Duodenal mucosa (tissue), 2 donors: ENCODE measurements around the gene PTPRG.
"Not testable (repeated sequence)": the region's sequence is repeated elsewhere in the genome, so short reads cannot be mapped to it uniquely, and the experiment has no call there.

Source experiments
- H3K27ac ChIP-seq: one replicate; pipeline ENCODE4 v1.7.0; 2013; ENCODE audit warnings: low read depth, low read length
- H3K27me3 ChIP-seq, 2 donors: one replicate each; pipeline ENCODE4 v1.7.0; 2013; ENCODE audit warnings: low read length in 2 of 2, control low read depth in 1 of 2; ENCODE audit not compliant: insufficient read depth in 2 of 2, control insufficient read depth in 1 of 2
- H3K36me3 ChIP-seq, 2 donors: one replicate each; pipeline ENCODE4 v1.7.0; 2013; ENCODE audit warnings: low read length in 2 of 2, control low read depth in 1 of 2; ENCODE audit not compliant: insufficient read depth in 2 of 2, control insufficient read depth in 1 of 2
- H3K4me1 ChIP-seq, 2 donors: one replicate each; pipeline ENCODE4 v1.7.0; 2013; ENCODE audit warnings: low read length in 2 of 2, control low read depth in 1 of 2; ENCODE audit not compliant: insufficient read depth in 2 of 2, control insufficient read depth in 1 of 2
- H3K4me3 ChIP-seq, 2 donors: one replicate each; pipeline ENCODE4 v1.7.0; 2013; ENCODE audit warnings: low read length in 2 of 2, low read depth in 1 of 2
- H3K9ac ChIP-seq, 2 donors: one replicate each; pipeline ENCODE4 v1.7.0; 2013; ENCODE audit warnings: low read length in 2 of 2, low read depth in 1 of 2
- H3K9me3 ChIP-seq, 2 donors: one replicate each; pipeline ENCODE4 v1.7.0; 2013; ENCODE audit warnings: low read length in 2 of 2, control low read depth in 1 of 2; ENCODE audit not compliant: control insufficient read depth in 1 of 2

The PTPRG gene

GRCh38 chr3:61710920-61711319, 149.5 kb downstream of the PTPRG start:
- not testable (repeated sequence) for H3K9me3 ChIP-seq, H3K27me3 ChIP-seq, H3K27ac ChIP-seq, H3K9ac ChIP-seq, H3K4me3 ChIP-seq, H3K4me1 ChIP-seq, H3K36me3 ChIP-seq

DNA sequence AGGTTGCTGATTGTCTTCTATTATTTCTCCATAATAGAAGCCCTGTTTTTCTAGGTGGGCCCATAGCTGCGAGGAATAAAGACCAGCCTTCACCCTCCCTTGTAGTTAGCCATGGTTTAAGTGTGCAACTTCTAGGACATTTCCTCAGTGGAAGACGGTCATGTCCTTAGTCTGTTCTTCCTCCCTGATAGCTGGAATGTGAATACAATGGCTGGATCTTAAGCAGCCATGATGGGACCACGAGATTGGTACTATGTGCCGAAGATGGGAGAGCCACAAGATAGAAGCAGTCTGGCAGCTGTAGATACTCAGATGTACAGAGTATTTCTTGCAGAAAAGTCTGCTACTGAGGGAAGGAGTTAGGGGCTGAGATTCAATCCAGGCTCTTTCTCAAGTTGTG, 152.9 kb downstream of the PTPRG start:
- H3K9ac ChIP-seq: no peak overlapping the region
- H3K4me3 ChIP-seq: no peak overlapping the region
- no peaks in the 10 kb centered on the region for H3K4me1 ChIP-seq
- no peak overlapping the region for H3K27ac ChIP-seq
- H3K27me3 ChIP-seq: no peaks in the 10 kb centered on the region
- H3K36me3 ChIP-seq: no peaks in the 10 kb centered on the region
- peaks cover 0 to 2% of the 10 kb centered on the region in 2 donors for H3K9me3 ChIP-seq

GRCh38 chr3:61715886-61716527, 154.6 kb downstream of the PTPRG start:
- Histone ChIP-seq H3K9ac (no peak overlapping the region), H3K4me3 (no peak overlapping the region), H3K27ac (no peak overlapping the region), H3K4me1 (no peaks in the 10 kb centered on the region), H3K36me3 (no peaks in the 10 kb centered on the region), H3K9me3 (no peaks in the 10 kb centered on the region), H3K27me3 (no peaks in the 10 kb centered on the region)

DNA sequence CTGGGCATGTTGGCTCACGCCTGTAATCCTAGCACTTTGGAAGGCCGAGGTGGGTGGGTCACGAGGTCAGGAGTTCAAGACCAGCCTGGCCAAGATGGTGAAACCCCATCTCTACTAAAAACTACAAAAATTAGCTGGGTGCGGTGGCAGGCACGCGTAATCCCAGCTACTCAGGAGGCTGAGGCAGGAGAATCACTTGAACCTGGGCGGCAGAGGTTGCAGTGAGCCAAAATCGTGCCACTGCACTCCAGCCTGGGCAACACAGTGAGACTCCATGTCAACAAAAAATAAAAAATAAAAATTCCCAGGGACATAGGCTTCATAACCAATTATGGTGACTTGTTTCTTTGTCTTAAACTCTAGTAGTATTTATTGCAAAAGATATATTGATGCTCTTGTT, 155.3 kb downstream of the PTPRG start:
- not testable (repeated sequence) for H3K27ac ChIP-seq, H3K9me3 ChIP-seq, H3K4me1 ChIP-seq, H3K4me3 ChIP-seq, H3K27me3 ChIP-seq, H3K9ac ChIP-seq, H3K36me3 ChIP-seq

- H3K4me1 ChIP-seq: no peaks in the 10 kb centered on the region
- no peaks in the 10 kb centered on the region for H3K27me3 ChIP-seq
- H3K9ac ChIP-seq: no peak overlapping the region
- H3K4me3 ChIP-seq: no peak overlapping the region
- no peak overlapping the region for H3K27ac ChIP-seq
- H3K36me3 ChIP-seq: no peaks in the 10 kb centered on the region
- no peaks in the 10 kb centered on the region for H3K9me3 ChIP-seq
These were observed 157.2 kb downstream of the PTPRG start for GRCh38 chr3:61718565-61718964.

GRCh38 chr3:61719278-61719977, 158.1 kb downstream of the PTPRG start:
- H3K36me3 ChIP-seq: no peaks in the 10 kb centered on the region
- H3K9me3 ChIP-seq: no peaks in the 10 kb centered on the region
- no peaks in the 10 kb centered on the region for H3K27me3 ChIP-seq
- no peak overlapping the region for H3K9ac ChIP-seq
- no peak overlapping the region for H3K4me3 ChIP-seq
- H3K4me1 ChIP-seq: no peaks in the 10 kb centered on the region
- no peak overlapping the region for H3K27ac ChIP-seq

DNA sequence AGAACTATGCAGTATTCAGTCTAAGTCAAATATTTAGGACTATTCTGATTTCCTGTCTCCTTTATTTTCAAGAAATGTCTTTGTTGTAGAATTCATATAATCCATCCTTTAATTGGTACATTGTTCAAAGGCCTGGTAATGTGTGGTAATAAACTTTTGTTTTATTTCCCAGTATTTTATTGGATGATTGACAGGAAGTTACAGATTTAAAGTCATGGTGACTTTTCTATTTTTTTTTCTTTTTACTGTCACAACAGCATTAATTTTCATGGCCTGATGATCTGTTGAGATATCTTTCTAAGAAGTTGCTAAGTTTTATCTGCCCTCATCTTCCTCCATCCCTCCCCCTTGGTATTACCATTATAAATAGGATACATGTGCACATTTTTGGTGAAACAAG, 161.7 kb downstream of the PTPRG start:
- H3K36me3 ChIP-seq: no peaks in the 10 kb centered on the region
- peaks cover 0 to 6% of the 10 kb centered on the region in 2 donors for H3K4me1 ChIP-seq
- no peaks in the 10 kb centered on the region for H3K27me3 ChIP-seq
- H3K27ac ChIP-seq: no peak overlapping the region
- H3K9ac ChIP-seq: no peak overlapping the region
- H3K9me3 ChIP-seq: no peaks in the 10 kb centered on the region
- no peak overlapping the region for H3K4me3 ChIP-seq

GRCh38 chr3:61724183-61724582, 162.8 kb downstream of the PTPRG start:
- no peaks in the 10 kb centered on the region for H3K36me3 ChIP-seq
- H3K4me3 ChIP-seq: no peak overlapping the region
- no peaks in the 10 kb centered on the region for H3K27me3 ChIP-seq
- H3K27ac ChIP-seq: no peak overlapping the region
- H3K9ac ChIP-seq: no peak overlapping the region
- no peaks in the 10 kb centered on the region for H3K9me3 ChIP-seq
- H3K4me1 ChIP-seq: peaks cover 3 to 6% of the 10 kb centered on the region in 2 donors

GRCh38 chr3:61724801-61725200, 163.4 kb downstream of the PTPRG start:
- no peak overlapping the region for H3K4me3 ChIP-seq
- no peak overlapping the region for H3K9ac ChIP-seq
- no peaks in the 10 kb centered on the region for H3K9me3 ChIP-seq
- no peak overlapping the region for H3K27ac ChIP-seq
- H3K4me1 ChIP-seq: peaks cover 6 to 9% of the 10 kb centered on the region in 2 donors
- no peaks in the 10 kb centered on the region for H3K36me3 ChIP-seq
- H3K27me3 ChIP-seq: no peaks in the 10 kb centered on the region

DNA sequence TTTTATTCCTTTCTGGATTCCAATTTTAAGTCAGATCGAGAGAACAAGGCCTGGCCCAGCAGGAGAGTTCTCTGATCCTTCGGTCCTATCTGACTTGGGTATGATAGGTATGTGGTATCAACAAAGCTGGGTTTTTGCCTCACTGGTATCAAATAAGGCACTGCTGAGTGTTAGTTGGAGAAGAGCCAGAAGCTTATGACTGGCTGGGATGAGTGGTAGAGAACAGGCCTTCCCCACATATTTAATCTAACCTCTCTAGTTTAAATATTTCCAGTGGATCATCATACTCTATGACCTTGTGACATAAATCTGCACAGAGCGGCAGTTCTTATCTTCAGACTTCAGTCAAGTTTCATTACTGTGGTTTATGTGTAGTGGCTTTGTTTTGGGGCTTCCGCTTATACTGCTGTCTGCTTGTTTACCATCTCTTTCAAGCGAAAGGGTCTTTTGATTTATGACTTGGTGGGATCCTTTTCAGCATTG, 164.5 kb downstream of the PTPRG start:
- H3K9me3 ChIP-seq: no peaks in the 10 kb centered on the region
- no peak overlapping the region for H3K9ac ChIP-seq
- H3K36me3 ChIP-seq: no peaks in the 10 kb centered on the region
- peaks cover 12 to 20% of the 10 kb centered on the region in 2 donors for H3K4me1 ChIP-seq
- no peaks in the 10 kb centered on the region for H3K27me3 ChIP-seq
- H3K4me3 ChIP-seq: no peak overlapping the region
- no peak overlapping the region for H3K27ac ChIP-seq
